ENCODE measurements around the gene UBN2. TPM values are rescaled to one million over a fixed set of nuclear protein-coding genes. Genes with fewer than 3 reads are reported as not detected.

The UBN2 gene
- polyA plus RNA-seq, 1 donor = 14.2 TPM

DNA sequence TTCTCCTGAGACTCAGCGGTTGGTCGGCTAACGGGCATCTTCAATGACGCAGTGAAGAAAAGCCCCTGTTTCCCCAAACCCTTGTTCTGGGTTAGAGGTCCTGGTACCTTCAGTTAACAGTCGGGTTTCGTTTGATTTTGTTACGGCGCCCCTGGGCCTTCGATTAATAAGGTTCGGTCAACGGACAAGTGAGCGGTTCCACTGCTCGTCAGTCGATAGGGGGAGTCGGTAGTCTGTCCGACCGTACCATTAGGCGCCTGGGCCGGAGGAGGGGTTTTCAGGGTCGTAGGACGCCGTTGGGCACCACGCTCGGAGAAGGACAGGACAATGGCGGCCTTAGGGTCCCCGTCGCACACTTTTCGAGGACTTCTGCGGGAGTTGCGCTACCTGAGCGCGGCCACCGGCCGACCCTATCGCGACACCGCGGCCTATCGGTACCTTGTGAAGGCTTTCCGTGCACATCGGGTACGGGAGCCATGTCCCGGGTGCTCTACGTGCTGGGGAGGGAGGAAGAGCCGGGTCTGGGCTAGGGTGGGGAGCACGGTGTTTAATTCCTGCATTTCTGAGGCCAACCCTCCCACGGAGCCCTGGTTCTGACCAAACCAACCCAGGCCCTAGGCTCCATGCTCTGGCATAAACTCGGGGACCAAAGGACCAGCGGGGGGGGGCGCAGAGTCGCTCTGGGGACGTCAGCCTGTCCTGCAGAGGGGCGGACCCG lies 110.2 kb downstream of the UBN2 start, which contains the start of gene FMC1:
Gene FMC1 (plus strand): TSS at position 280 of the 718 bp plus-strand sequence. CDS start 48 bp downstream, at position 328.
- Histone ChIP-seq H3K36me3 (ENCODE audit: control insufficient read depth, insufficient read depth, low read length) (peaks cover 4% of the 10 kb centered on the region), H3K9me3 (ENCODE audit: control insufficient read depth, low read depth, low read length) (peaks cover 5% of the 10 kb centered on the region), H3K27me3 (ENCODE audit: control insufficient read depth, insufficient read depth, low read length) (no peaks in the 10 kb centered on the region), H3K4me3 (ENCODE audit: low read length) (peak within 1 kb of the TSS; percentile 78), H3K27ac (ENCODE audit: low read length) (peak within 1 kb of the TSS; percentile 97), H3K4me1 (ENCODE audit: control insufficient read depth, insufficient read depth, low read length) (peaks cover 5% of the 10 kb centered on the region)
- peak; percentile 93 to 97 for DNase-seq
- WGBS (ENCODE audit: insufficient coverage, low lambda C conversion rate) = no CpG with 5 or more reads among the region's 54 CpGs

- Histone ChIP-seq H3K36me3 (ENCODE audit: control insufficient read depth, insufficient read depth, low read length) (peaks cover 10% of the 10 kb centered on the region), H3K9me3 (ENCODE audit: control insufficient read depth, low read depth, low read length) (peaks cover 5% of the 10 kb centered on the region), H3K27me3 (ENCODE audit: control insufficient read depth, insufficient read depth, low read length) (no peaks in the 10 kb centered on the region), H3K4me3 (ENCODE audit: low read length) (peak overlapping the region; percentile 78), H3K4me1 (ENCODE audit: control insufficient read depth, insufficient read depth, low read length) (peaks cover 5% of the 10 kb centered on the region), H3K27ac (ENCODE audit: low read length) (peak overlapping the region; percentile 97)
- DNase-seq = peak in 1 of 2 donors; percentile 2
- WGBS (ENCODE audit: insufficient coverage, low lambda C conversion rate) = no CpG with 5 or more reads among the region's 9 CpGs
These were observed 110.8 kb downstream of the UBN2 start for GRCh38 chr7:139341776-139342226.

DNA sequence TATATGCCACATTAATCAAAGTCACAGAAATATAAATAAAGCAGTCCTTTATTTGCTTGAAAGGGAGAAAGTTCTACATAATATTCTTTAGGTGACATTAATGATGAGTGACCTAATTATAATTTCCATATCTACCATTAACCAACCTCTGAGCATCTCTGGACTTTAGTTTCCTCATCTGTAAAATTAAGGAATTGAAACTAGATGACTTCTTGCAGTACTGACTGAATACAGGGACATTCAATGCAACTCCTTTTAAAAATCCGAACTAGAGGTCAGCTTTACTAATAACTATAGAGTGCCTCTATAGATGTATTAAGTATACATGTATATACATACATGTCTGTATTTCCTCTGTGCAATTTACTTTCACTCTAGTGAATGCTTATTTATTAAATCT lies 114.0 kb downstream of the UBN2 start:
- H3K9me3 ChIP-seq (ENCODE audit: control insufficient read depth, low read depth, low read length) = peaks cover 2% of the 10 kb centered on the region
- H3K4me3 ChIP-seq (ENCODE audit: low read length) = no peak overlapping the region
- no peak overlapping the region for H3K27ac ChIP-seq (ENCODE audit: low read length)
- peaks cover 5% of the 10 kb centered on the region for H3K4me1 ChIP-seq (ENCODE audit: control insufficient read depth, insufficient read depth, low read length)
- WGBS (ENCODE audit: insufficient coverage, low lambda C conversion rate) = no CpG with 5 or more reads among the region's 1 CpG
- no peaks in the 10 kb centered on the region for H3K27me3 ChIP-seq (ENCODE audit: control insufficient read depth, insufficient read depth, low read length)
- H3K36me3 ChIP-seq (ENCODE audit: control insufficient read depth, insufficient read depth, low read length) = peaks cover 24% of the 10 kb centered on the region
- no peak for DNase-seq

- no peaks in the 10 kb centered on the region for H3K4me1 ChIP-seq (ENCODE audit: control insufficient read depth, insufficient read depth, low read length)
- no peaks in the 10 kb centered on the region for H3K27me3 ChIP-seq (ENCODE audit: control insufficient read depth, insufficient read depth, low read length)
- H3K36me3 ChIP-seq (ENCODE audit: control insufficient read depth, insufficient read depth, low read length) = peaks cover 33% of the 10 kb centered on the region
- no peak for DNase-seq
- 80% methylated on average over 1 of the region's 2 CpGs for WGBS (ENCODE audit: insufficient coverage, low lambda C conversion rate)
- no peak overlapping the region for H3K4me3 ChIP-seq (ENCODE audit: low read length)
- H3K9me3 ChIP-seq (ENCODE audit: control insufficient read depth, low read depth, low read length) = no peaks in the 10 kb centered on the region
- H3K27ac ChIP-seq (ENCODE audit: low read length) = no peak overlapping the region
These were observed 120.0 kb downstream of the UBN2 start for GRCh38 chr7:139351027-139351426.

- no peak overlapping the region for H3K4me3 ChIP-seq (ENCODE audit: low read length)
- no peaks in the 10 kb centered on the region for H3K27me3 ChIP-seq (ENCODE audit: control insufficient read depth, insufficient read depth, low read length)
- H3K36me3 ChIP-seq (ENCODE audit: control insufficient read depth, insufficient read depth, low read length) = peaks cover 12% of the 10 kb centered on the region
- H3K27ac ChIP-seq (ENCODE audit: low read length) = no peak overlapping the region
- DNase-seq = no peak
- H3K4me1 ChIP-seq (ENCODE audit: control insufficient read depth, insufficient read depth, low read length) = no peaks in the 10 kb centered on the region
- peaks cover 3% of the 10 kb centered on the region for H3K9me3 ChIP-seq (ENCODE audit: control insufficient read depth, low read depth, low read length)
- WGBS (ENCODE audit: insufficient coverage, low lambda C conversion rate) = no CpG with 5 or more reads among the region's 2 CpGs
These were observed 123.7 kb downstream of the UBN2 start for GRCh38 chr7:139354729-139355128.

DNA sequence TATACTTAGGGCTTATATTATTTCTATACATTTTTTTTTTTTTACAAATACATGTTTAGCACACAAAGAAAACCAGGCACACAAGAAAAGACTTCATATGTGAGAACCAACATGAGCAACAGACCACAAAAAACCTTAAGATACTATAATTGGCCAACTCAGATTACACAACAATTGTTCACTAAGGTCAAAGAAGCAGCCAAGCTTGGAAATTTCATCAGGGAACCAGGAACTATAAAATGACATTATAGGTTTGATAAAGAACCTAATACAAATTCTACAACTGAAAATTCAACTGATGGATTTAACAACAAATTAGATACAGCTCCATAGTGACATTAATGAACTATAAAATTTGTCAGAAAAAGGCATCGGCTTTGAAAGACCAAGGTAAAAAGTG lies 124.3 kb downstream of the UBN2 start:
- H3K36me3 ChIP-seq (ENCODE audit: control insufficient read depth, insufficient read depth, low read length) = peaks cover 11% of the 10 kb centered on the region
- H3K4me1 ChIP-seq (ENCODE audit: control insufficient read depth, insufficient read depth, low read length) = no peaks in the 10 kb centered on the region
- H3K27me3 ChIP-seq (ENCODE audit: control insufficient read depth, insufficient read depth, low read length) = no peaks in the 10 kb centered on the region
- WGBS (ENCODE audit: insufficient coverage, low lambda C conversion rate) = no CpG with 5 or more reads among the region's 1 CpG
- DNase-seq = no peak
- no peak overlapping the region for H3K27ac ChIP-seq (ENCODE audit: low read length)
- no peak overlapping the region for H3K4me3 ChIP-seq (ENCODE audit: low read length)
- H3K9me3 ChIP-seq (ENCODE audit: control insufficient read depth, low read depth, low read length) = peaks cover 3% of the 10 kb centered on the region

Other genes starting within 250 kb of the UBN2 start
- gene KIAA1549, start 249.8 kb upstream of the UBN2 start, polyA plus RNA-seq = 3.9 TPM
- 13.1 TPM for gene ZC3HAV1L, start 195.2 kb upstream of the UBN2 start, polyA plus RNA-seq
- 20.0 TPM for gene ZC3HAV1, start 121.5 kb upstream of the UBN2 start, polyA plus RNA-seq
- gene FMC1, start 110.1 kb downstream of the UBN2 start, polyA plus RNA-seq = 19.0 TPM
- 101 TPM for gene LUC7L2, start 128.7 kb downstream of the UBN2 start, polyA plus RNA-seq

Measured in large intestine (tissue), 3 donors.